ENCODE results near the gene SMDT1. TPM values are rescaled to one million over a fixed set of nuclear protein-coding genes. Genes with fewer than 3 reads are reported as not detected.
"Not testable (repeated sequence)": the region's sequence is repeated elsewhere in the genome, so short reads cannot be mapped to it uniquely, and the experiment has no call there.

Gene SMDT1
- total RNA-seq, 1 experiment from 2014 or later = 6.5 TPM

DNA sequence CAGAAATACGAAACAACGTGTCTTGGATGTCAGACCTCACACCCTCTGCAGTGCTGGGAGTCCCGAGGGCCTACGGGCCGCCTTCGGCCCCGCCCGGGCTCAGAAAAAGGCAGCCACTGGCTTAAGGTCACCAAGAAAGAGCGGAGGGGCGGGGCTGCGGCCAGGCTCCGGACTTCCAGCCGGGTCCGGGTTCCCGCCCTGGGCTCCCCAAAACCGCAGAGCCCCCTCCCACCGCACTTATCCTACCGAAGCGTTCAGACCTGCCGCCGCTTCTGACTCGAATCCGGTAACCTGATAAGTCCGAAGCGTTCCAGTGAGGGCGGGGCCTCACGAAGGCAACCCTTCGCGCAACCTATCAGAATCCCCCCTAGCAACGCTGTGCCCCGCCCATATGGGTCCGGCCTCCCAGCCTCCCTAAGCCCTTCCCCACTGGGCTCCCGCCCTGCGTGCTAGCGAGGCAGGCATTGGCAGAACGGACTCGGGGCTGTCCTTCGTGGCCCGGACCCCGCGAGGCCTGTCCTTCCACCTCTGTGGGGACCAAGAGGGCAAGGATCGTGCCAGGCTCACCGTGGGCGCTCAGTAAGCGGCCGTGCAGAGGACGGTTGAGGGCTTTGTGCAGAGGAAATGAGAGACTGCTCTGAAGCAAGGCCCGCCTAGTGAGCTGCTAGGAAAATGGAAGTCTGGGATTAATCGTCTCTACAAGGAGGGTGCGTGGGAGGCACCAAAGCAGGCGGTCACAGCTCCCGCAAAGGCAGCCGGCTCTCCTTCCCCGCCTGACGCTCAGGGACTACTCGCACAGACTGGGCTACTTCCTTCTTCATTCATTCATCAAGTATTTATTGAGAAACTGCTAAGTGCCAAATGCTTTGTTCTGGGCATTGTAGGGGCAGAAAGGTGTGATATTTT, 8.7 kb upstream of the SMDT1 start, which contains the start of gene NAGA:
NAGA (minus strand) TSS at position 296 of the 906 bp plus-strand sequence. CDS start 515 bp downstream, outside the sequence.
- DNase-seq (ENCODE audit: low spot score) = peak; percentile 89

DNA sequence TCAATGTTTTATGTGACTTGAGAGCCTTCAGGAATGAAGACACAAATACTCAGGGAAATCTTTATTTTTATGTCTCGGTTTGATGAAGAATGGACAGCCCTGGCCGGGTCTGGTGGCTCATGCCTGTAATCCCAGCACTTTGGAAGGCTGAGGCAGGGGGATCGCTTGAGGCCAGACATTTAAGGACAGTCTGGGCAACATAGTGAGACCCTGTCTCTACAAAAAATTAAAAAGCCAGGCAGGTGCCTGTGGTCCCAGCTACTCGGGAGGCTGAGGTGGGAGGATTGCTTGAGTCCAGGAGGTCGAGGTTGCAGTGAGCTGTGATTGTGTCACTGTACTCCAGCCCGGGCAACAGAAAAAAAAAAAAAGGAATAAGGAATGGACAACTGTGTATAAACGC, 8.0 kb upstream of the SMDT1 start:
- DNase-seq (ENCODE audit: low spot score) = not testable (repeated sequence)

DNA sequence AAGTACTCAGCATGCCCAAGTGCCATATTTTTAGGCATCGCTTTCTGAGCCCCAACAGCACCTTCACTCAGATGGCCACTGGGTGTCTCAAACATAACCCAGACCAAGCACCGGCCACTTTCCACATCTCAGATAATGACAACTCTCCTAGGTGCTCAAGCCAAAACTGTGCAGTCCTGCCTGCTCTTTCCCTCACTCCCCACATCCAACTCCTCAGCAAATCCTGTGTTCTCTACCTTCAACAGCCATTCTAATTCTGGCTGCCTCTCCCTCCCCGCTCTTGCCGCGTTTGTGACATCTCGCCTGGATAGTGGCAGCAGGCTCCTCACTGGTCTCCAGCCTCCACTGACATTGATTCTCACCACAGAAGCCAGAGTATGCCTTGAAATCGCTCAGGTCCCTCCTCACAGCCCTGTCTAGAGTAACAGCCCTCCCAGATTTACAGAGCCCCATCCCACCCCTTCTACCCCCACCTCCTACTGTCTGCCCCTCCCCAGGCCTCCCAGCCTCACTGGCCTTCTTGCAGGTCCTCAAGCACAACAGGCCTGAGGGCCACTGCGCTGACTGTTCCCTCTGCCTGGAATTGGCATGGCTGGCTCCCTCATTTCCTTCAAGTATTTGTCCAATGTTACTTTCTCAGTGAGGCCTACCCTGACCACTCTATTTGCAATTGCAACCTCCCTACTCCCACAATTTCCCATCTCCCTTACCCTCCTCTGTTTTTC, 6.7 kb upstream of the SMDT1 start:
- no peak for DNase-seq (ENCODE audit: low spot score)

DNA sequence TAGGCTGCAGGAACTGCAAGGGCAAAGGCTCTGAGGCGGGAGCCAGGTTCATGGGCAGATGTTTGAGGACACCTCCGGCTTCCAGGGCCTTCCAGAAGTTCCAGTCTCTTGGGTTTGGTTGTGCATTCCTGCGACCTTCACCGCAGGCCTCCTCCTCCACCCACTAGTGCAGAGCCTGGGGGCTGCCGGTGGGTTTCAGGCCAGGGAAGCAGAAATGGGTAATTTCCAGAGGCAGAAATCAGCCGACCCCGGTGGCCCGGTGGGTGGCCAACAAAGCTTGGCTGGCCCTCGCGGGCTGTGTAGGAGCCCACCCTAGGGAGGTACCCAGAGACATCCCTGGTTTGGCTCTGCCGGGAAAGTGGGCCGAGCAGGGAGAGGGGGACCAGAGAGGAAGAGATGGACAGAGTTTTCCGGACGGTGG, 5.9 kb upstream of the SMDT1 start:
- no peak for DNase-seq (ENCODE audit: low spot score)

DNA sequence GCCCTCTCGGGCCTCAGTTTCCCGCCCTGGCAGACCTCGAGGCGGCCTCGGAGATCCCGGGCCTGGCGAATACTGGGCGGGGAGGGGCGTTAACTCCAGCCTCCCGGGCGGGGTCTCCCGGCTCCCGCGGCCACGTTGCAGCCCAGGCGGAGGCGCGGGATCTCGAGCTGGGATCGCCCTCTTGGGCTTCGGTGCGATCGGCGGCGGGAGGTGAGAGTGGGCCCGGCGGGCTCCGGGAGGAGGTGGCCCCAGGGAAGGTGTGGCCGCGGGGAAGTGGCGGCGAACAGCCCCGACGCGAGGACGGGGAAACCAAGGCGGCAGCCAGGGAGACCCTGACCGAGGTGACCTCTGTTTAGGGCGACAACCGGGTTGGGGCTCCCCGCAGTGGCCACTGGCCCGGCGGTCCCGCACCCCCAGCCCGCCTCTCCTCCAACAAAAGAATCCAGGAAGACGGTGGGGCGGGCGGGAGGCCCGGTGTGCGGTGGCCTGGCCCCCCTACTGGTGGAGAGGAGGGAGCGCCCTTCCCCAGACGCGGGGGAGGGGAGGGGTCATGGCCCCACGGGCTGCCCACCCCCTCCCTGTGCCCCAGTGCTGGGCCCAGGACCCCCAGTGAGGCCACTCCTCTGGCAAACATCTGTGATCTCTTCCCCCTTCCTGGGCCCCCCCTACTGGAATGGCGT, 5.2 kb upstream of the SMDT1 start, which contains the start of gene PHETA2:
PHETA2 (plus strand) TSS at position 117 of the 680 bp plus-strand sequence. CDS start 3,046 bp downstream, outside the sequence.
- no peak for DNase-seq (ENCODE audit: low spot score)

DNA sequence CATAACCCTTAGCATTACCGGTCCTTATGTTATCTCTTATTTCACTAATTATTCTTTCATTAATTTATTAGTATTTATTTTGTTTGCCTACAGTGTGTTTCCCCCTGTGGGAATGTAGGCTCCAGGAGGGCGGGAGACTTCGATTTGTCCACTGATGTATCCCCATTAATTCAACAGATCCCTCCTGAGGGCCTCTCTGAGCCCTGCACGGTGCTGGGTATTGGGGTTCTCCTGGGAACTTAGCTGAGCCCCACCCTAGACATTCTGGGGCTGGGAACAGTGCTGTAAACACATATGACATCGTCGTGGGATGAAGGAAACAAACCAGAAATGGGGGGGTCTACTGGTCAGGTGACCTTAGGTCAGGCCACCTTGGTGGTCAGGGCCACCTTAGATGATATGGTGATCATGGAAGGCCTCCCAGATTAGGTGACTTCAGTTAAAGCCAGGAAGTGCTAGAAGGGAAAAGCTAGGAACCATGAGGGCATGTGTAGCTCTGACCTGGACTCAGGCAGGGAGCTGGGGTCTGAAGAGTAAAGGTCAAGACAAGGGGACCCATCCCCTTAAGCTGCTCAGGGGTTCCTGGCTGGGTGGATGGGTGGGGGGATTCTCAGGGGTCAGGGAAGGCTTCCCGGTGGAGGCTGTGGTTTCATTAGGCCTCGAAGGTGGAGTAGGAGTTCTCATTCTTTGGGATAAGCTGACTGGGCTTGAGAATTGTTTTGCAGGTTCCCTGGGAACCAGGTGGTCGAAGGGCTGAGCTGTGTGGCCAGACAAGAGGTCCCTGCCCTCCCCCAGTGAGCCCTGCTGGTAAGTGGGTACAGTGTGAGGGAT, 4.4 kb upstream of the SMDT1 start:
- DNase-seq (ENCODE audit: low spot score) = no peak

DNA sequence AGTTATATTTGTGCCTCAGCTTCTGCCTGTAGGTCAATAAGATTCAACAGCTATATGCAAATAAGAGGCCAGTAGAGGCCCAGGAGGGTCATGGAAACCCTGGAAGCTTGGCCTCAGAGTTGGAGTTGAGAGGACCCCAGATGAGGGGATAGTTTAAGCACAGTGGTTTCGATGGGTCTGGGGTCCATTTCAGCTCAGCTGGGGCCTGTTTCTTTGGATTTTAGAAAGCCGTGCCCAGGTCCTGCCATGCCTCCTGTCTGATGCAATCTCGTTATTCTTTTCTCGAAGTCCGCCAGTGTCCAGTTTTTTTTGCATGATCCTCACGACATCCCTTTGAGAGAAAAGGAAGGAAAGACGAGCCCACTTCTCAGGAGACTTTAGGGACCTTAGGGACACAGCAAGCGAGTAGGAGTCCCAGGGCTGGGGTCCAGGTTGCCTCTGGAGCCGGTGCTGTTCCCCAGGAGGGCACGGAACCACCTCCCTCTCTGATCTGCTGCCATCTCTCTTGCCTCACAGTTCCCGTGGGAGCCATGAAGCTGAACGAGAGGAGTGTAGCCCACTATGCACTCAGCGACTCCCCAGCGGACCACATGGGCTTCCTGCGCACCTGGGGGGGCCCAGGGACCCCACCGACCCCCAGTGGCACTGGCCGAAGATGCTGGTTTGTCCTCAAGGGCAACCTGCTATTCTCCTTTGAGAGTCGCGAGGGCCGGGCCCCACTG, 2.6 kb upstream of the SMDT1 start:
- DNase-seq (ENCODE audit: low spot score) = no peak

DNA sequence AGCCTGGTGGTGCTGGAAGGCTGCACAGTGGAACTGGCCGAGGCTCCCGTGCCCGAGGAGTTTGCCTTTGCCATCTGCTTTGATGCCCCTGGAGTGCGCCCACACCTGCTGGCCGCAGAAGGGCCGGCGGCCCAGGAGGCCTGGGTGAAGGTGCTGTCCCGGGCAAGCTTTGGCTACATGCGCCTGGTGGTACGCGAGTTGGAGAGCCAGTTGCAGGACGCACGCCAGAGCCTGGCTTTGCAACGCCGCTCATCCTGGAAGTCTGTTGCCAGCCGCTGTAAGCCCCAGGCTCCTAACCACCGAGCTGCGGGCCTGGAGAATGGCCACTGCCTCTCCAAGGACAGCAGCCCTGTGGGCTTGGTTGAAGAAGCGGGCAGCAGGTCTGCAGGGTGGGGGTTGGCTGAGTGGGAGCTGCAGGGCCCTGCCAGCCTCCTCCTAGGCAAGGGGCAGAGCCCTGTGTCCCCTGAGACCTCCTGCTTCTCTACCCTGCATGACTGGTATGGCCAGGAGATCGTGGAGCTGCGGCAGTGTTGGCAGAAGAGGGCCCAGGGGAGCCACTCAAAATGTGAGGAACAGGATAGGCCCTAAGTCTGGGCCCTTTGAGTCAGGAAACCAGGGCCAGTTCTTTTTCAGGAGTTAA, 1.9 kb upstream of the SMDT1 start:
- no peak for DNase-seq (ENCODE audit: low spot score)

DNA sequence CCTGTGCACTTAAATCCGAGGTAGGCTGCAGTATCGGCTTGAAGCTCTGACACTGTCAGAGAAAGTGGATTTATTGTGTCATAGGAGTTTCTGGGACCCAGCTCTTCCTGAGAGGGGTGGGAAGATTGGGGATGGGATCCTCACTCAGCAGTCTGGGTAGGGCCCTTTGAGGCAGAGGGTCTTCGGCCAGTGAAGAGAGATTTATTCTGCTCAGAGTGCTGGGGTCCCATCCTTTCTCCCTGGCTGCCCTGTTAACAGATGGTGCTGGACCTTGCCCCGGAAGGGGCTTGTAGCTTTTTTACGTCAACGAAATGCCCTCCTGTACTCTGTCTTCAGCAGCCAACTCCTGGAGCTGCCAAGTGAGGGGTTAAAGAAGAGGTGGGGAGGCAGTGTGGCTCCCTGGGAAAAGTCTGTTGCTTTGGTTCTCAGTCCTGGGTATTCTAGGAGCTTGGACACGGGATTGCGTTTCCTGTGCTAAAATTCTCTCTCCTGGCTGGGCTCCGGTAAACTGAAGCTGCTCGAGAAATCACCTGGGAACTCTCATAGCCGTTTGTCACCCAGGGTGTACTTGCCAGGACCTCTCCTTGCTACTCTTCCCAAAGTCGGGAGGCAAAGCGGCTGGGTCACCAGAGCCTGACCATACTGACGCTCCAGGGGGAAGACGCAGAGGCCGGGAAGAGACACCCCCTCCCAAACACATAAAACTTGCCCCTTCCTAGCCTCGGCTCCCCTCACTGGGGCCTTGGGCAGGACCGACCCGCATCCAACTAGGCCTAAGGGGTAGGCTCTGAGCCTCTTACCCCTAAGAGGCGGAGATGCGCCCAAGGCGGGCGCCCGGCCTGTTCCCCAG, 806 bp upstream of the SMDT1 start:
- DNase-seq (ENCODE audit: low spot score) = no peak

DNA sequence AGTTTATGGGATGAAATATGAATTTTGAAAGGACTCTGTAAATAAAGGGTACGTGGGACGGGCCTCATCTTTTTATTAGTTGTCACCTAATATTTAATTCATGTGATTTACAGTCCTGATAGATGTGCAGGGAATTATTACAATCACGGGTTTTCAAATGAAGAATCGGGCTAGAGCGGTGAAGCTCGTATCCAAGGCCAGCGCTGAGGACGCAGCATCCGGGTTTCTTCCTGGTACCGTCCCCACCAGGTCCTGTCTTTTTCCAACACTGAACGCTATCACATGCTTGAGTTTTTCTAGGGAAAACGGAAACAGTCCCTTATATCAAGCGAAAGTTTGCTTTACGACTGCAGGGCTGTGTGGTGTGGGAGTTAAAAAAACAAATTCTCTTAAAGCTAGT, 787 bp downstream of the SMDT1 start:
- DNase-seq (ENCODE audit: low spot score) = peak; percentile 13

DNA sequence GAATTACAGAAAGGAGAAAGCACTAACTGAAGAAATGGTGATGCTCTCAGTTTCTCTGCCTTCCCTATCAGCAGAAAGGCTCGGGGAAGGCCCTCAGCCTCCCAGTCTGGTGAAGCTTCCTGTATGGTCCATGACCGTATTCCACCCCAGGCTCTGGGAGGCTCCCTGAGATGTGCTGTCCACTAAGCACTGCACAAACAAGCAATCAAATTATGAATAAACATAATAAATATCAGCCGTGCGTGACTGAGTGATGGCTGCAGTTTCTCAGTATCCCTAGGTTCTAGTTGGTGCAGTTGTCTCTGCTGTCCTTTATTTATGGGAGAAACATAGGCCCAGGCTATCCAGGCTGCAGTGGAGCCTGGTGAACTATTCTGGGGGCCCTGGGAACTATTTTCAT, 3.6 kb downstream of the SMDT1 start:
- no peak for DNase-seq (ENCODE audit: low spot score)

DNA sequence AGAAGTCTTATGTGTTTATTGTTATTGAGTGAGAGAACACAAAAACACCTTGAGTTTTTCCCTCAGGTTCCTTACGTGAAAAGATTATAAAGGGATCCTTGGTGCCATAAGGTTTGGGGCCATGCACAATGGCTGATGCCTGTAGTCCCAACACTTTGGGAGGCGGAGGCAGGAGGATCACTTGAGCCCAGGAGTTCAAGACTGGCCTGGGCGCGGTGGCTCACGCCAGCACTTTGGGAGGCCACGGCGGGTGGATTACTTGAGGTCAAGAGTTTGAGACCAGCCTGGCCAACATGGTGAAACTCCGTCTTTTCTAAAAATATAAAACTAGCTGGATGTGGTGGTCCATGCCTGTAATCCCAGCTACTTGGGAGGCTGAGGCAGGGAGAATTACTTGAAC, 5.4 kb downstream of the SMDT1 start:
- DNase-seq (ENCODE audit: low spot score) = no peak

DNA sequence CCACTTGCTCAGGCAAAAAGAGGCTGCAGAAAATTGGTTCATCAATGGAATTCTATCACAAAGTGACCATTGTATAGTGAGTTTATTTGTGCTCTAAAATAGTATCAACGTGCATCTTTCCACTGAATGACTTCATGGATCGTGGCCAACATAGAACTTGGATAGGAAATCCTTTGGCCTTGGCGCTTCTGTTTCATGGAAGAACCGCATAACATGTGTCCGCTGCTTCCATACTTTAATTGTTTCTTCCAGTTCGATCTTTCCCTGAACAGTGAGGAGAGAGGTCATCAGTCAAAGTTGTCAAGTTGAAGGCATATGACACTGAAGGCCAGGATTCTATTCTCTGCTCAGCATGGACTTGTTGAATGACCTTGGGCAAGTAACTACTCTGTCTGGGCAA, 6.6 kb downstream of the SMDT1 start:
- no peak for DNase-seq (ENCODE audit: low spot score)

DNA sequence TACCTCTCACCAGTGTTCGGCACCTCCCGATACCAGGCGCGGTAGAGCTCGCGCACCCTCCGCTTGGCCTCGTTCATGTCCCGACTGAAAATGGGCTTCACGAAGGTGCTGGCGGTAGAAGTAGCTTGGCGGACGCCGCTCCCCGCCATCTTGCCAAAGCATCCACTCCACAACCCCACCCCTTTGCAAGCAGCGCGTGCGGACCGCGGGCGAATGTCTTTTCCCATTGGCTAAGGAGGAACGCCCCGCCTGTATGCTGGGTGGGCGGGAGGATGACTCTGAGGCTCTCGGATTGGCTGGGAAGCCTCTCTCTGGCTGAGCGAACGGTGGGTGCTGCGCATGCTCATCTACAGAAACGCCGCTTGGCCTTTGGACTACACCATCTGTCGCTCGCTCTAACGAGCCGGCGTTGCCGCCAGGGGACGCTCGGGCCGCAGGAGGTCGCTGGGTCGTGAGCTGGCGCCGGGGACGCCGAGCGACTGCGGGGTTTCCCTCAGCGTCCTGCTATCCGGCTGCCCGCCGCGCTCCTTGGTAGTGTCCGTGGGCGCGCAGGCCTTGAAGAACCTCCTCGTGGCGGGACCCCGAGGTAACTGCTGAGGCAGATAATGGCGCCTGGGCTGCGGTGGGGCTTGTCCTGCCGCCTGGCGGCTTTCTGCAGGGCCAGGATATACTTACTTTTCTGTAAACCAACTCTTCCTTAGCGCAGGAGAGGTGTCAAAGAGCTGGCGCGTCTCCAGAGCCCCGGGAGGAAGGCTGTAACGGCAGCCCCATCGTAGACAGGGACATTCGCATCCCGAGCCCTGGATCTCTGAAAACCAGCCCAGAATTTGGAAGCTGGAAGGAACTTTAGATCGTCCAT, 11.3 kb downstream of the SMDT1 start, which contains the start of gene NDUFA6:
NDUFA6 (minus strand) TSS at position 177 of the 859 bp plus-strand sequence; CDS start at position 149, 28 bp downstream.
- DNase-seq (ENCODE audit: low spot score) = peak; percentile 95

DNA sequence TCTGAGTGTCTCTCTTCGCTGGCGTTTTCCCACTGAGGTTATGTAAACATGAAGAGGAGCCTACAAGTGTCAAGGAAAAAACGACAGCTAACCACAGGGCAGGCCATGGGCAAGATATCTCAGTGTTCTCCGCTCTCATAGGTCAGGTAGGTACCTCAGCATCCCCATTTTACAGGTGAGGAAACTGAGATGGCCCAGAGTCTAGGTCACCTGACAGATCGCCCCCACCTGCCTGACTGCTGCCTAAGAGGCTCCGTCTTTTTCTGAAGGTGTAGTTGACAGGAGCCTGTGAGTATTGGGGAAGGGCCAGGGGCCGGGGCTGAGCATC, 11.9 kb downstream of the SMDT1 start:
- DNase-seq (ENCODE audit: low spot score) = no peak

DNA sequence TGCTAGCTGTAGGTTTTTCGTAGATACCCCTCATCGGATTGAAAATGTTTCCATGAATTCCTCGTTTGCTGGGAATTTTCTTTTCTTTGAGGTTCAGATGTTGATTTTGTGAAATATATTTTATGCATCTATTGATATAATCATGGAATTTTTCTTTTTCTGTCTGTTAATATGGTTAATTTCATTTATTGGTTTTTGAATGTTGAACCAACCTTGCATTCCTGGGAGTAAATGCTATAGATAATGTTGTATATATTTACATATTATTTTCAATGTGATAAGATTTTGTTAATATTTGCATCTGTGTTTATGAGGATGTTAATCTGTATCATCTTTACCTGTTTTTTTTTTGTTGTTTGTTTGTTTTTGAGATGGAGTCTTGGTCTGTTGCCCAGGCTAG, 21.7 kb downstream of the SMDT1 start:
- no peak for DNase-seq (ENCODE audit: low spot score)

DNA sequence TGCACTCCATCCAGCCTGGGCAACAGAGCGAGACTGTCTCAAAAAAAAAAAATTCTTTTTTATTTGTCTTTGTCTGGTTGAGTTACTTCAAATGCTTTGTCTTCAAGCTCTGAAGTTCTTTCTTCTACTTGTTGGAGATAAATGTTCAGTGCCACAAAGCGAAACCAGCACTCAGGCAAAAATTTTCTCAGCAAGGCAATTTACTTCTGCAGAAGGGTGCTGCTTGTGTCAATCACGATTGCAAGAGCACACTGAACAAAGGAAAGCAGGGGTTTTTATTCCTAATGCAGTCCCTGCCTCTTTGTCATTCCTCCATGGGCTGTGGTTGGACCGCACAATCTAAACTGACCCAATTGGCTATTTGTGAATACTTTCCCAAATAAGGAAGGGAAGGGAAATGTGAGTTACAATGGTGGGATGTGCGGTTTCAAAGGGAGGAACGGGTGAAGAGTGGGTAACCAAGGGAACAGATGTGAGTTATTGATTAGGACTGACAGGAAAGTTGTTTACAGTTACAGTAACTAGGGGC, 24.9 kb downstream of the SMDT1 start:
- DNase-seq (ENCODE audit: low spot score) = not testable (repeated sequence)

DNA sequence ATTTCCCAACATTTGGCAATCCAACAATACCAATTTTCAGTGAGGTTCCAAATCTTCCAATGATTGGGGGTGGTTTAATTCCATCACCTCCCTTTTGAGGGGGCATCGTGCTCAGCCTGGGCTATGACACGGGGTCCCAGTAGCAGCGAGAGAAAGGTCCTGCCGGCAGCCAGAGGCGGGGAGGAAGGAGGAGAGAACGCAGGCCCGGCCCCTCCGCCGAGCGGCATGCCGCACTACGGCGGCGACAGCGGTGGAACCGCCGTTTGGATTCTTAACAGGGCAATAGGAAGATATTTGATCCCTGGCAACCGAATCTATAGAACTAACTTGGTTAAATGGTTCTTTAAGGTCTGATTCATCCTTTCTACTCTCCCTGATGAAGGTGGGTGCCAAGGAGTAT, 29.3 kb downstream of the SMDT1 start:
- DNase-seq (ENCODE audit: low spot score) = no peak

All from A172 (cell line).